Midbrain (tissue), 1 donor: Measurements from ENCODE around the gene THYN1.
"Not testable (repeated sequence)": the region's sequence is repeated elsewhere in the genome, so short reads cannot be mapped to it uniquely, and the experiment has no call there.

ENCODE experiments used
- DNase-seq: peaks from one replicate; lab custom pipeline; 2025; lab: John Stamatoyannopoulos, UW

Gene THYN1

DNA sequence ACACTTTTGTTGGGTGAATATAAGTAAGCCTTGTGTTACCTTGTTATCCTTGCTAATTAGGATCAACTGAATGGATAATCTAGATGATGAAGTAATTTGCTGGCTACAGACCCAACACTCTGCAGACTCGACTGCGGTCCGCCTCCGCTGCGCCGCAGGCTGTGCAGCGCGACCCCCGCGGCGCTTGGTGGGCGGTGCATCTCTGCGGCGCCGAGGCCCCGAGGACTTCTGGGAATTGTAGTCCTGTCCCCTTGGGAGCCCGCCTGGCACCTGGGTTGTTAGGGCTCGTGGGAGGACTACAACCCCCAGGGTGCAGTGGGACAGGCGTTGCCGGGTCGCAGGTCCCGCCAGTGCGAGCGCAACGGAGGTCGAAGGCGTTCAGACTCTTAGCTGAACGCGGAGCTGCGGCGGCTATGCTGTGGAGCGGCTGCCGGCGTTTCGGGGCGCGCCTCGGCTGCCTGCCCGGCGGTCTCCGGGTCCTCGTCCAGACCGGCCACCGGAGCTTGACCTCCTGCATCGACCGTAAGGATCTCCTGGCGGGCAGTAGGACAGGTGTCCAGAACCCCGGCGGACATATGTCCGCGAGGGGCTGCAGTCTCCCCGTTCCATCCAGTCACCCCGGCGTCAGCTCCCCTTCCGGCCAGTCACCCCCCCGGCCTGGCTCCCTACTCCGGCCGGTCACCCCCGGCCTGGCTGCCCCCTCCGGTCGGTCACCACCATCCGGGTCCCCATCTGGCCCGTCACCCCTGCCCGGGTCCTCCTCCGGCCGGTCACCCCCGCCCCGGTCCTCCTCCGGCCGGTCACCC, at the start of gene THYN1, which contains the start of gene ACAD8:
THYN1 (minus strand) TSS at position 165 of the 806 bp plus-strand sequence. CDS start 470 bp downstream, outside the sequence.
ACAD8 (plus strand) TSS at position 381 of the 806 bp plus-strand sequence; CDS start at position 414, 33 bp downstream.
- peak; percentile 97 for DNase-seq

DNA sequence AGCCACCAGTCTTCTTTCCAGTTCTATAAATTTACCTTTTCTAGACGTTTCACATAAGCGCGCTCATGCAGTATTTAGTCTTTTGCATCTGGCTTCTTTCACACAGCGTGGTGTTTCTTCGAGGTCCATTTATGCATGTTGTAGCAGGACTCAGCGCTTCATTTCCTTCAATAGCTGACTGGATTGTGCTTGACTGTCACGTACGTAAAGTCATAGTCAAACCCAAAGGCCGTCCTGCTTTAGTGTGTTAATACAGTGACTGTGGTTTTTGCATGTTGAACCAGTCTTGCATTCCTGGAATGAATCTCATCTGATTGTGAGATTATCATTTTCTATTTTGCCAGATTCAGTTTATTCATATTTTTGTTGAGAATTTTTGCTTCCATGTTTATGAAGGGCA, 41.5 kb upstream of the THYN1 start:
- no peak for DNase-seq

DNA sequence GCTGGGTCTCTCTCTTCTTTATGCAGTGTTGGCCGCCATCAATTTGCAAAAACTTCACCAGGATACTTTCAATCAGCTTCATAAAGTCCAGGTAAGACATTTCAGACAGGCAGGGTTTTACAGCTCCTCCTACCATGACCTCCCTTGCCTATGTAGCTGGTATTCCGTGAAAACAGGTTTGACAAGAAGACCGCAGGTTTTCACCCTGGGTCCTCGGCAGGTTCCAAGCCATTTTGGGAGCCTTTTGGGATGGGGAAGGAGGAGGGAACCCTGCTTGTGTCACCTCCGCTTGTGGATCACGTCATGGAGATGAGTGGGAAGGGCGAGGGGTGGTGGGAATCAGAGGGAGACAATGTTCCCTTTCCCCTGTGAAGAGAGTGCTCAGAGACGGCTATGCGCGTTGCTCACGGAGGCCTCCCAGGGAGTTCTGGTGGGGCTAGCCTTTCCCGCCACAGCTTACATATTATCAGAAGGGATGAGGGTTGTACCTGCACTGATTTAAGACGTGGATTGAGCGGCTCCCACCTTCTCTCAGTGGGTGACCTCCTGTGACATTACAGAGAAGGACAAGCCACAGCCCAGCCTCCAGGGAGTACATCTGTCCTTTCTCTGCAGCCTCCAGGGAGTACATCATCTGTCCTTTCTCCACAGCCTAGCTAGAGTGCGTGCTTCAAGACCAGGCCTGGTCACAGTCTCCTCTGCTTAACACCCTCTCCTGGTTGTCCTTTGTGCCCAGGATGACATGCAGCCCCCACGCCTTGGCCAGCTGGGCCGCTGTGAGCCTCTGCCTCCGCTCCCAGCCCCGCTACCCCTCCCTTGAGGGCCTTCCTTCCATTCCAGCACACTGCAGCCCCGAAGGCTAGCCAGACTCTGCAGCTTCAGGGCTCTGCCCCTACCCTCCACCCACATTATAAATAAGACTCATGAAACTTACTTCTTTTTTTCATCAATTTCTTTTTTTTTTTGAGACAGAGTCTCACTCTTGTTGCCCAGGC, 40.3 kb upstream of the THYN1 start:
- DNase-seq: no peak

DNA sequence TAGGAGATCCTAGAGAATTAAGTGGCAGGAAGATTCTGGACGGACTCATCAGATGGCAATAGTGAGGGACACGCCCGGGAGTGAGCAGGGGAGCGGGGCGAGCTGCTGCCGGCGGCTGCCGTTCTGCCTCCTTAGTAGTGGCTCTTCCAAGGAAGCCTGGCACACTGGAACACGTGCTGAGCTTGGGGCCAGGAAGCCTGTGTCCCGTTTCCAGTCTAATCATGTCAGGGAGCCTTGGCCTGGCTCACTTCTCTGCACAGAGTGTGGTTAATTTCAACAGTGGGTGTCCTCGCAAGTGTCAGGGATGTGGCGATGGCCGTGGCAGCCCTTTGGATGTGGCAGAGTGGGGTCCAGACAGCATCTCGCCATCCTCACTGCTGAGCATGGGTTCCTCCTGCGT, 39.5 kb upstream of the THYN1 start:
- DNase-seq: no peak

DNA sequence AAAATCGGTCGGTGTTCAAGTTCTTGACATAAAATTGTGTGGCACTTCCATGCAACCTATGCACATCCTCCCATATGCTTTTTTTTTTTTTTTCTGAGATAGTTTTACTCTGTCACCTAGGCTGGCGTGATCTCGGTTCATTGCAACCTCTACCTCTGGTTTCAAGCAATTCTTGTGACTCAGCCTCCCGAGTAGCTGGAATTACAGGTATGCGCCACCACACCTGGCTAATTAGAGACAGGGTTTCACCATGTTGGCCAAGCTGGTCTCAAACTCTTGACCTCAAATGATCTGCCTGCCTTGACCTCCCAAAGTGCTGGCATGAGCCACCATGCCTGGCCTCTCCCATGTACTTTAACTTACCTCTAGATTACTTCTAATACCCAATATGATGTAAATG, 38.0 kb upstream of the THYN1 start:
- DNase-seq: no peak

DNA sequence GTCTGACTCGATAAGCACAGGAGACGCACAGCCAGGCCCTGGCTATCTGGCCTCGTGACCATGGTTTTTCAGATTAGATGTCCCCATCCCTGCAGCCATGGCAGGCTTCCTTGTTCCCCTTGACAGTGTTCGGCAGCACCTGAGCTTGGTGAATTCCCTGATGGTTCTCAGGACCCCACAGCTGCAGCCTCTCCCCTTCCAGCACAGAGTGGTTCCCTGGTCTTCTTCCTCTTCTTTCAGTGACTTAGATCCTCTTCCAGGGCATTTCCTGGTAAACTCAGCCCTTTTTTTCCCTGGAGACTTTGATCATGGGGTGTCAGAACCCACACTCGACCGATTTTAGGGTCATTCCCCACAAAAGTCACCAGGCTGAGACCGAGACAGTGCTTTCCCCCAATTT, 37.5 kb upstream of the THYN1 start:
- DNase-seq: no peak

DNA sequence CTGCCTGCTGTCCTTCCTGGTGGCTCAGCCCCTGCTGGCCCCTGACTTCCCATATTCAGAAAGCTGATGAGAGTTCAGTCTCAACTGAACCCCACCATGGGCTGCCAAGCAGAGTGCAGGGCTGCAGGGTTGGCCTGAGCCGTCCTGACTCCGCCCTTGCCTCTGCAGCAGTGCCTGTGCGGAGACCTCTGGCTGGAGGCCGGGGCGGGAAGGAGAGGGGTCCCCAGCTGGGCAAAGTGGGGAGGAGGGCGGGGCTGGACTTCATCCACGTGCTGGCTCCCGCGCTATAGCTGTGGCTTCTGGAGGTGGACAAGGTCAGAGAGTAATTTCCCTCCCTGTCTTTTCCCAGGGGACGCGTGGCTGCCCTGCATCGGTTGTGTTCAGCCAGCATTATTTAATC, 36.6 kb upstream of the THYN1 start:
- no peak for DNase-seq

DNA sequence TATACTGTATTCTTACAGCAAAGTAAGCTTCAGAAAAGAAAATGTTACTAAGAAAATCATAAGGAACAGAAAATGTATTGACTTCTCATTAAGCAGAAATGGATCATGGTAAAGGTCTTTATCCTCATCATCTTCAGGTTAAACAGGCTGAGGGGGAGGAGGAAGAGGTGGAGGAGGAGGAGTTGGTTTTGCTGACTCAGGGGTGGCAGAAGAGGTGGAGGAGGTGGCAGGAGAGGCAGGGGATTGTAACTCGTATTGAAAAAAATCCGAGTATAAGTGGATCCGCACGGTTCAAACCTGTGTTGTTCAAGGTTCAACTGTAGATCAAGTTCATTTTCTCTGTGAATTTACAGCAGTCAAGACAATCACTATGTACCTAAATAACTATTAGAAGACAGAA, 36.0 kb upstream of the THYN1 start:
- DNase-seq: no peak

DNA sequence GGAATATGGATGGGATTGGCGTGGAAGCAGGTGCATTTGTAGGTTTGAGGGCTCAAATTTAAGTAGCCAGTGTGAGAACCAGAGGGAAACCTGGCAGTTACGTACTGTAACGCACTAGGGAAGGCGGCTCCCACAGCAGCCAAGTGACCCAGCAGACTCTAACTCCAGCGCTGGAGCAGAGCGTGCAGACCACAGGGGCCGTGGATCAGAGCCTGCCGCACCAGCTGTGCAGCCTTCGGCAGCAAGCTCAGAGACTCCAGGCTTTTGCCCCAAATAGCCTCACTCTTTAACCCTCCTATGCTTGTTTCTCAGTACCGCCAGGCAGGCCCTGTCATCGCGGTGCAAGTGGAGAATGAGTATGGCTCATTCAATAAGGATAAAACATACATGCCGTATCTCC, 35.3 kb upstream of the THYN1 start:
- DNase-seq: no peak

DNA sequence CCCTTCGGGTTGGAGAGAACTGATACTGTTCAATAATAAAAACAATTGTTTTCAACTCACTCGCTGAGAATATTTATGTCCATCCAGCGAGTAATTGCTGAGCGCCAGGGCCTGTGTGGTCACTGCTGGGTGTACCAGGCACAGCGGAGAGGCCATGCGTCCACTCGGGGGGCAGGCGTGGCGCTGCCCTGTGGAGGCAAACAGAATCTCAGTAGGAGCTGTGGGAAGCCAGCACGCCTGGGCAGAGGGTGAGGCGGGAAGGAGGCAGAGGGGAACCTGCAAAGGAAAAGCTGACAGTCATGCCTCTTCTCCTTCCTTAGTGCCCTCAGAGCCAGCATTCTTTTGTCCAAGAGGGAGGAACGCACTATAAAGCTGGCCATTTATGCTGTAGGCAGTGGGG, 34.4 kb upstream of the THYN1 start:
- DNase-seq: no peak

DNA sequence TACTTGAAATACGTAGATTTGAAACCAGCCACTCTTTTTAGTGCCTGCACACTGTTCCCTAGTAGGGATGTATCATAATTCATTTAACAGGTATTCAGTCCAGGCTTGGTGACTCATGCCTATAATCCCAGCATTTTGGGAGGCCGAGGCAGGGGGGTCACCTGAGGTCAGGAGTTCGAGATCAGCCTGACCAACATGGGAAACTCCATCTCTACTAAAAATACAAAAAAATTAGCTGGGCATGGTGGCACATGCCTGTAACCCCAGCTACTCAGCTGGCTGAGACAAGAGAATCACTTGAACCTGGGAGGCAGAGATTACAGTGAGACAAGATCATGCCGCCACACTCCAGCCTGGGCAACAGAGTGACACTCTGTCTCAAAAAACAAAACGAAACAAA, 31.2 kb upstream of the THYN1 start:
- not testable (repeated sequence) for DNase-seq

DNA sequence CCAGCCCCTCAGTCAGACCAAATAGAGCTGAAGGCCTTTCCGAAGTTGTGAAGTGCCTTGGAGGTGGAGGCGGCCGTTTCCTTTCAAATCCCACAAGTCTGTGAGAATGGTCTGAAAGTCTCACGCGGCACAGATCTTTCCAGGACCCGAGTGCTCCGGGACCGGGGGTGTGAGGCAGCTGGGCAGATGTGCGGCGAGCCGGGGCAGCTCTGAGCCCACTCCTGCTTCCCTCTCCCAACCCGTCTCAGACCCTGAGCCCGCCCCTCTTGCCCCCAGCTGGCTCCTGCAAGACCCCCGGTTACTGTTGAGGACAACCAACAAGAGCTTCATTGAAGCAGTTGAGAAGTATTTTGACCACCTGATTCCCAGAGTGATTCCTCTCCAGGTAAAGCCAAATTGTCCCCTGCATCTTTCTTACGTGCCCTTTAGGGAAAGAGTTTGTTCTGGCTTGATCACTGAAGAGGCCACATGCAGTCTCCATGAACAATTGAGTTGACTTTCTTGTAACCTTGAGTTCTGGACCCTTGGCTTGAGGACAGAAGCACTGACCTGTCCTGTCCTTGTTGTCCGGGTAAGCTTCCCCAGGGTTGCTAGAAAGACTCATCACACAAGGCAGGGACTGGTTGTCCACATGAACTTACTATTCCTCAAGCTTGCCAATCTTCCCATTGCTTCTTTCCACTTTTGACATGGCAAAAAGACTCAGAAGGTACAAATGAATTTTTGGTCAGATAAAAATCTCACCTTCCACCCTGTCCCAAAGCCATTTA, 30.5 kb upstream of the THYN1 start:
- DNase-seq: no peak

DNA sequence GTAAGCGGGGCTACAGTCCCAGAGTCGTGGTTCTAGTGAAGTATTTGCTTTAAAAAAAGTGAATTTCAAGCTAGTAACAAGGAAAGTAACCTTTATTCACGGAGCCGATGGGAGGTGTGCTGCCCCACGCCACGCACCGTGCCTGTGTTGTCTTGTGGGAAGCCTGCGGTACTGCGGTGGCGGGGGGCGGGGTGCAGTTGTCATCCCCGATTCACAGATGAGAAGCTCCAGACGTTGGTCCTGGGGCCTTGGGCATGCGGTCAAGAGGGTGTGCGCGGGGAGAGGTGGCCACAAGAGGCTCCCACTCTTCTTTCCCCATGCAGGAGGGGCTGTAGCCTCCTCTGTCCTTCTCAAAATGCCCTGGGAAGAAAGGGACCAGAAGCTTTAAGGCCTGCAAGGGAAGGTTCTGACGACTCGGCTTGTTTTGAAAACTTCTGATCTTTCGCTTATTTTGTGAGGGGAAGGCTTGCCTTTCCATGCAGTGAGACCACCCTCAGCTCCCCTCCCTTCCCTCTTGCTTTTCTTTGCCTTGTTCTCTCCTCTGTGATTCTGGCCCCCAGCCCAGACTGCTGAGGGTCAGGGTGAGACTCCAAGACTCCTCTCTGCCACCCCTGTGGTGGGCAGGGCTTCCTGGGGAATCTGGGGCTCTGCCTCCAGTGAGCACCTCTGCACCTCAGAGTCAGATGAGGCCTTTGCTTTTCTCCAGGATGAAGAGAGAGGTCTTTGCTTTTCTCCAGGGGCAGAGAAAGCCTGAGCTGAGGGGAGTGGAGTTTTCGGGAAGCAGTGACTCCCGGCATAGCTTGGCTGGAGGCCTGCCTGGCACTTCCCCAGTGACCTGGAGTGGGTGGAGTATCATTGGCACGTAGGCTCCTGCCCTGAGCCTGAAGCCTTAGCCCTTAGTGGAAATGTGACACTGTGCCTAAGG, 29.2 kb upstream of the THYN1 start:
- DNase-seq: no peak

DNA sequence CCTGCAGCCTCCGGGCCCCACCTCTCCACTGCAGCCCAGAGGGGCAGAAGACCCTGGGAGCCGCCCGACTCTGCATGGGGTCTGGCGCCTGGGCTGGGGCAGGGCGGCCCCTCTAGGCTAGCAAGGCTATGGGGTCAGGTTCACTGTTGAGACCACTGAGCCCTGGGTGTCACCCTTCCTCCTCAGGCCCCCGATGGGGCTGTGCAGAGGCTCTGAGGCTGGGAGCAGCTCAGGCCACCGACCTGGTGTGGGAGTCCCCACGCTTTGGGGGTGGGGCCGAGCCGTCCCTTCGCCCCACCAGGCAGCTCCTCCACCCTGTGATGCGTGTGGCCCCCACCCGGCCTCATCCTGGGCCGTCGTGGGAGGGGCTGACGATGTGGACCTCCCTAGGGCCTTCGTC, 28.5 kb upstream of the THYN1 start:
- not testable (repeated sequence) for DNase-seq

DNA sequence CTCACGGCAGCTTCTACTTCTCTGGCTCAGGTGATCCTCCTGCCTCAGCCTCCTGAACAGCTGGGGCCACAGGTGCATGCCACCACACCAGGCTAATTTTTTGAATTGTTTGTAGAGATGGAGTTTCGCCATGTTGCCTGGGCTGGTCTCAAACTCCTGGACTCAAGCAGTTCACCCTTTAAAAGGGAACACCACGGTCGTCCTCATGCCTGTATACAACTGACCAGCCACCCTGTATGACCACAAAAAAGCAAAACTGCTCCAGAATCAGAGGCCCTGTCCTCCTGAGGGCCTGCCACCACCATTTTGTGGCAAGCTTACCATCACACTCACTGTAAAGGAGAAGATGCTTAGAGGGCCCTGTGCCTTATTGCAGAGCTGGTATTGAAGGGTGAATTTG, 25.2 kb upstream of the THYN1 start:
- no peak for DNase-seq

DNA sequence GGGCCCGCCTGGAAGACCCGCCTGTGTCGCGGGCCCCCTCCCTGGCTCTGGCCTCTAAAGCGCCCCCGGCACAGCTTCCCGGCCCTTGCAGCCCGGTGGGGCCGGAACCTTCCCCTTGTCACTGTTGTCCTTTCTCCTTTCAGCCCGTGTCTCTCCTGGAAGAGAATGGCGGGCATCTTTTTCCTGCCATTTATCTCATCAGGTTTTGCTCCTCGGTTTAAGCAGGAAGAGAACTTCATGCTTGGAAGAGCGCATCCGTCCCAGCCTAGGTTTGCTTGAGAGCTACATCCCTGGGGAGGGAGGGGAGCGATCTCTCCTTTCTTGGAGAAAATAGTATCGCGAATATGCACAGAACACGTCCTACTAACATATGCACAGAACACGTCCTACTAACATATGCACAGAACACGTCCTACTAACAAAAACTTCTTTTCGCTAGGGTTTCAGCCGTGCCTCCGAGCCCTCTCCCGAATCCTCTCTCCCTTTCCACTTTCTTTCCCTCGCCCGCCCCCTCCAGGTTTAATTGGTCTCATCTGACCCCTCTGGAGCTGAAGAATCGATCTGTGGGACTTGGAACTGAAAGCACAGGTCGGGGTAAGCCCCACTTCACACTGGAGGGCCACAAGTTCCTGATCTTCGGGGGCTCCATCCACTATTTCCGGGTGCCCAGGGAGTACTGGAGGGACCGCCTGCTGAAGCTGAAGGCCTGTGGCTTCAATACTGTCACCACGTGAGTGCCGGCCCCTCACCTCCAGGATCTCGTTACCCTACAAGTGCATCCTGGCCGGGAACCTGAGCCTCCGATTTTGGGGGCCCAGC, 24.2 kb upstream of the THYN1 start:
- DNase-seq: no peak

DNA sequence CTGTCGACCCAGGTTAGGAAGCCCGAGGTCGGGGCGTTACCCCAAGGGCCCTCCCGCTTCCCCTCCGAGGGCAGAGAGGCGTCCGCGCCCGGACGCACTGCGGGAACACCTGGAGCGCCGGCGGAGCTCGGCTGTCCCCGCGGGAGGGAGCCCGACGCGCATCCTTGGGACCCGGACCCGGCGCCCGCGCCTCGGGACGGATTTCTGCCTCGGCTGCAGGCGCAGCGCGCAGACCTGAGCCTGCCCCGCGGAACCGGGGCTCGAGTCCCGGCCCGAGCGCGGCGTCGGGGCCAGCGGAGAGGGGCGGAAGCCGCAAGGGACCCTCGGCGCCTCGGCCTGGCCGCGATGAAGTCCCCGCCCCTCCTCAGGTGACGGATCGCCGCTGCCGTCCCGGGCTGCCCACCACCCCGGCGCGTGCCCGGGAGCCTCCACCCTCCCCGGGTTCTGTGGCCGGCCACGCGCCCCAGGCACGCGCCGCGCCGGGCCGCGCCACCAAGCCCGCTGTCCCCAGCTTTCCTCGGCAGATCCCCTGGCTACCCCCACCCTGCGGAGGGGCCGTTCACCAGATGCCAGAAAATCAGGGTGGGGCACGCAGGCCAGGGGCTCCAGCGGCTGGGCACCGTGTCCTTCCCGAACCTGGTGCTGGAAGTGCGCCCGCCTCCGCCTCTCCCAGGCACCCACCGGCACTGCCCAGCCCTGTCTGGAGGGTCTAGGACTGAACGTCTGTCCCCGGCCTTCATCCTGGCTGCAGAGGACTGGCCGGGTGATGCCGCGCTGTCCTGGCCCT, 23.4 kb upstream of the THYN1 start:
- no peak for DNase-seq

DNA sequence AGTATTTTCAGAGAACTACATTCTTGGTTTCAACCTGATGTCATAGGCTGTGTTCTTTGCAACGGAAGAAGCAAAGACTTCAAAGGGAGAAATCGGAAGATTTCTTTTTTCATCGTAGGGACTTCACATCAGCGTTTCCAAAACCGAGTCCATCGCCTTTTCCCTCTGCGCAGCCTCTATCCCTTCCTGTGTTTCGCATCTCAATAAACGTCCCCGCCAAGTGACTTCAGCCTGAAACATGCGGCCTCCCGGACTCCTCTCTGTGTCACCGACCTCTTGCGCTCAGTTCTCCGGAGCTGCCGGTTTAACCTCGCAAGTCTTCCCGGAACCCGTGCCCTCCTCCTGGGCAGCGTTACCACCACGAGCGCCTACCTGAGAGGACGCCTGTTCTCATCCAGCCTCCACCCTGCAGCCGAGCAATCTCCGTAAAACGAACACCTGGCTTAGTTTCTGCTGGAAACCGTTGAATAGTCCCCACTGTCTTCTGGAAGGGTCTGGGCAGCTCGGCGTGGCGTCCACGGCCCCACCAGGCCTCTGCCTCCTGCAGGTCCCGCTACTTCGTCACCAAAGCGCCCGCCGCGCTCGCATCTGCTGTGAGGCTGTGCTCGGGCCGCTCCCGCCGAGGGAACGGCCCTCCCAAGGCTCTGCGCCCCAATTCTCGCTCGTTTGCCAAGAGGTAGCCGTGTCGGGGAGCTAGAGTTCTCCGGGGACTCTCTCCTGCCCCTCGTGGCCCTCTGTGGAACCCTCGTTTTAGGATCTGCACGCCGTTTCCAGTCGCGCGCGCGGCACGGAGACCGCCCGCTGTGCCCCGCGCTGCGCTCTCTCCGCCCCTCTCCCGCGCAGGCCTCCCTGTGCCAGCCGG, 22.6 kb upstream of the THYN1 start, which contains the start of gene GLB1L3:
GLB1L3 (plus strand) TSS at position 846 of the 862 bp plus-strand sequence. CDS start 362 bp downstream, outside the sequence.
- peak; percentile 23 for DNase-seq
